Panc1 (cell line): ENCODE data around the gene TP53I3. TPM values are rescaled to one million over a fixed set of nuclear protein-coding genes. Genes with fewer than 3 reads are reported as not detected.

Experiments used
- ATAC-seq: fragments of 200-7000 bp; cut with Tn5 transposase; 2 replicates; pipeline ENCODE4 v1.9.1; 2020; ENCODE audit warnings: mild to moderate bottlenecking, moderate library complexity
- BruUV-seq: library from RNA; stranded (reverse); fragments of 400-500 nt; replicated peaks from 2 replicates; lab custom pipeline; 2021; lab: Mats Ljungman, UMichigan
- CTCF ChIA-PET: fragments of 300-600 bp; sonication (Branson Sonifier 250); formaldehyde crosslinking; loops from one replicate; lab custom pipeline; 2022; ENCODE audit warnings: antibody characterized with exemption; lab: Charles Lee
- POLR2A ChIA-PET: fragments of 300-600 bp; sonication (Branson Sonifier 250); formaldehyde crosslinking; loops from one replicate; lab custom pipeline; 2022; ENCODE audit warnings: antibody characterized with exemption; lab: Charles Lee
- DNase-seq: peaks from one replicate; pipeline ENCODE4 v3.0.0-alpha.2; 2010; ENCODE audit warnings: low read depth, low spot score
- H3K27ac ChIP-seq: 2 replicates; pipeline ENCODE4 v1.5.1; 2011; ENCODE audit warnings: mild to moderate bottlenecking, low read length, inconsistent platforms
- H3K27me3 ChIP-seq: fragments of 200-500 bp; sonication (Bioruptor generic); 2 replicates; pipeline ENCODE4 v1.6.0; 2014; ENCODE audit warnings: low read length, inconsistent platforms; ENCODE audit not compliant: control insufficient read depth, insufficient read depth
- H3K36me3 ChIP-seq: fragments of 200-500 bp; sonication (Bioruptor generic); 2 replicates; pipeline ENCODE4 v1.5.1; 2014; ENCODE audit warnings: inconsistent platforms, mild to moderate bottlenecking, low read length, moderate library complexity; ENCODE audit not compliant: control insufficient read depth, insufficient read depth
- H3K4me1 ChIP-seq: 2 replicates; pipeline ENCODE4 v1.5.1; 2011; ENCODE audit warnings: inconsistent platforms, mild to moderate bottlenecking, low read length, moderate library complexity; ENCODE audit not compliant: control insufficient read depth, insufficient read depth
- H3K4me3 ChIP-seq, 2 experiments: 2 replicates each; pipeline ENCODE4 v1.5.1; 2011 to 2012; ENCODE audit warnings: low read depth in 2 of 2, low read length in 2 of 2, mild to moderate bottlenecking in 2 of 2, inconsistent platforms in 1 of 2, moderate library complexity in 1 of 2
- H3K9me3 ChIP-seq: fragments of 200-500 bp; sonication (Bioruptor generic); 2 replicates; pipeline ENCODE4 v1.5.1; 2014; ENCODE audit warnings: low read depth, mild to moderate bottlenecking, inconsistent platforms, low read length, moderate library complexity; ENCODE audit not compliant: control insufficient read depth, insufficient read depth
- POLR2AphosphoS5 ChIP-seq: IDR thresholded peaks from 2 replicates; pipeline ENCODE4 v1.6.1; 2012; ENCODE audit warnings: mild to moderate bottlenecking, low read depth, low read length, moderate library complexity
- SIN3A ChIP-seq: IDR thresholded peaks from 2 replicates; pipeline ENCODE4 v1.6.1; 2012; ENCODE audit warnings: low read depth, mild to moderate bottlenecking, low read length, moderate library complexity, borderline replicate concordance; ENCODE audit not compliant: insufficient read depth
- TCF7L2 ChIP-seq: IDR thresholded peaks from 2 replicates; pipeline ENCODE4 v1.6.1; 2011; ENCODE audit warnings: mild to moderate bottlenecking, low read depth, low read length, inconsistent platforms
- in situ Hi-C: cut with HindIII; loops from 2 replicates; pipeline ENCODE4 v1.10.0; 2016; ENCODE audit warnings: low sequenced_read_pairs, low pct_unique_long_range_greater_than_20kb
- intact Hi-C: fragments of 100-400 bp; cut with micrococcal nuclease; formaldehyde crosslinking; loops from one replicate; pipeline ENCODE4 v1.10.0; 2022; ENCODE audit not compliant: unreplicated experiment
- total RNA-seq: library from RNA; stranded (reverse); gene quantifications from one replicate; pipeline ENCODE4 v1.2.1, GENCODE V29; 2021; ENCODE audit not compliant: unreplicated experiment
- TF ChIP-seq, protein P1 (sequence below): fragments of 450-650 bp; IDR thresholded peaks from 2 replicates; pipeline ENCODE4 v1.5.1; 2017; ENCODE audit warnings: mild to moderate bottlenecking
- TF ChIP-seq, protein P2 (sequence below), 2 experiments: IDR thresholded peaks; 2 replicates each; pipeline ENCODE4 v1.6.1; 2011 to 2012; ENCODE audit warnings: low read depth in 2 of 2, control low read depth in 1 of 2, low read length in 1 of 2, mild to moderate bottlenecking in 1 of 2, moderate library complexity in 1 of 2; ENCODE audit not compliant: insufficient read depth in 1 of 2

TP53I3 gene
- total RNA-seq, 1 experiment from 2014 or later: 51.3 TPM

DNA sequence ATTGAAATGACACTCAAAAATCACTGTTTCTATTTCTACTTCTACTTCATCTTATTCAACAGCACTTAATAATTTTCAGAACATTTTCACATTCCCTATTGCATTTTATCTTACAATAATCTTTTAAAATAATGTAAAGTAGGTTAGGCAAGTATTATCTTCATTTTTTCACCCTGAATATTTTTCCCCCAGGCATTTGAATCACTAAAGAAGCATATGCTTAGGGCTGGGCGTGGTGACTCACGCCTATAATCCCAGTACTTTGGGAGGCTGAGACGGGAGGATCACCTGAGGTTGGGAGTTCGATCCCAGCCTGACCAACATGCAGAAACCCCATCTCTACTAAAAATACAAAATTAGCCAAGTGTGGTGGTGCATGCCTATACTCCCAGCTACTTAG, 44.1 kb downstream of the TP53I3 start:
- TF ChIP-seq, protein P1, sequence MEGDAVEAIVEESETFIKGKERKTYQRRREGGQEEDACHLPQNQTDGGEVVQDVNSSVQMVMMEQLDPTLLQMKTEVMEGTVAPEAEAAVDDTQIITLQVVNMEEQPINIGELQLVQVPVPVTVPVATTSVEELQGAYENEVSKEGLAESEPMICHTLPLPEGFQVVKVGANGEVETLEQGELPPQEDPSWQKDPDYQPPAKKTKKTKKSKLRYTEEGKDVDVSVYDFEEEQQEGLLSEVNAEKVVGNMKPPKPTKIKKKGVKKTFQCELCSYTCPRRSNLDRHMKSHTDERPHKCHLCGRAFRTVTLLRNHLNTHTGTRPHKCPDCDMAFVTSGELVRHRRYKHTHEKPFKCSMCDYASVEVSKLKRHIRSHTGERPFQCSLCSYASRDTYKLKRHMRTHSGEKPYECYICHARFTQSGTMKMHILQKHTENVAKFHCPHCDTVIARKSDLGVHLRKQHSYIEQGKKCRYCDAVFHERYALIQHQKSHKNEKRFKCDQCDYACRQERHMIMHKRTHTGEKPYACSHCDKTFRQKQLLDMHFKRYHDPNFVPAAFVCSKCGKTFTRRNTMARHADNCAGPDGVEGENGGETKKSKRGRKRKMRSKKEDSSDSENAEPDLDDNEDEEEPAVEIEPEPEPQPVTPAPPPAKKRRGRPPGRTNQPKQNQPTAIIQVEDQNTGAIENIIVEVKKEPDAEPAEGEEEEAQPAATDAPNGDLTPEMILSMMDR: no peak
- TF ChIP-seq, protein P2, sequence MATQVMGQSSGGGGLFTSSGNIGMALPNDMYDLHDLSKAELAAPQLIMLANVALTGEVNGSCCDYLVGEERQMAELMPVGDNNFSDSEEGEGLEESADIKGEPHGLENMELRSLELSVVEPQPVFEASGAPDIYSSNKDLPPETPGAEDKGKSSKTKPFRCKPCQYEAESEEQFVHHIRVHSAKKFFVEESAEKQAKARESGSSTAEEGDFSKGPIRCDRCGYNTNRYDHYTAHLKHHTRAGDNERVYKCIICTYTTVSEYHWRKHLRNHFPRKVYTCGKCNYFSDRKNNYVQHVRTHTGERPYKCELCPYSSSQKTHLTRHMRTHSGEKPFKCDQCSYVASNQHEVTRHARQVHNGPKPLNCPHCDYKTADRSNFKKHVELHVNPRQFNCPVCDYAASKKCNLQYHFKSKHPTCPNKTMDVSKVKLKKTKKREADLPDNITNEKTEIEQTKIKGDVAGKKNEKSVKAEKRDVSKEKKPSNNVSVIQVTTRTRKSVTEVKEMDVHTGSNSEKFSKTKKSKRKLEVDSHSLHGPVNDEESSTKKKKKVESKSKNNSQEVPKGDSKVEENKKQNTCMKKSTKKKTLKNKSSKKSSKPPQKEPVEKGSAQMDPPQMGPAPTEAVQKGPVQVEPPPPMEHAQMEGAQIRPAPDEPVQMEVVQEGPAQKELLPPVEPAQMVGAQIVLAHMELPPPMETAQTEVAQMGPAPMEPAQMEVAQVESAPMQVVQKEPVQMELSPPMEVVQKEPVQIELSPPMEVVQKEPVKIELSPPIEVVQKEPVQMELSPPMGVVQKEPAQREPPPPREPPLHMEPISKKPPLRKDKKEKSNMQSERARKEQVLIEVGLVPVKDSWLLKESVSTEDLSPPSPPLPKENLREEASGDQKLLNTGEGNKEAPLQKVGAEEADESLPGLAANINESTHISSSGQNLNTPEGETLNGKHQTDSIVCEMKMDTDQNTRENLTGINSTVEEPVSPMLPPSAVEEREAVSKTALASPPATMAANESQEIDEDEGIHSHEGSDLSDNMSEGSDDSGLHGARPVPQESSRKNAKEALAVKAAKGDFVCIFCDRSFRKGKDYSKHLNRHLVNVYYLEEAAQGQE (IDR thresholded peaks at IDR 0.05; ENCODE audit: insufficient read depth in 1 of 2, low read depth in 2 of 2, low read length in 1 of 2): no peak
- no peak for TF ChIP-seq POLR2AphosphoS5
- no peak for TF ChIP-seq SIN3A
- TF ChIP-seq TCF7L2: no peak
- Histone ChIP-seq H3K36me3 (0 out of 2 replicates have a peak, but pooled peaks cover 6% of the 10 kb centered on the region), H3K27ac (no peak overlapping the region), H3K4me1 (no peaks in the 10 kb centered on the region), H3K9me3 (no peaks in the 10 kb centered on the region), H3K27me3 (no peaks in the 10 kb centered on the region), H3K4me3 (no peak overlapping the region)
- BruUV-seq: no TSS peak
- ChIA-PET CTCF (no interaction called here), POLR2A (no interaction called here)
- no peak for ATAC-seq
- in situ Hi-C loops: no loop called here
- intact Hi-C loops: loop anchor here (10.0 kb wide), 1 partner anchor 116 kb away; the partner anchor contains the start of gene ATAD2B
- no peak for DNase-seq

DNA sequence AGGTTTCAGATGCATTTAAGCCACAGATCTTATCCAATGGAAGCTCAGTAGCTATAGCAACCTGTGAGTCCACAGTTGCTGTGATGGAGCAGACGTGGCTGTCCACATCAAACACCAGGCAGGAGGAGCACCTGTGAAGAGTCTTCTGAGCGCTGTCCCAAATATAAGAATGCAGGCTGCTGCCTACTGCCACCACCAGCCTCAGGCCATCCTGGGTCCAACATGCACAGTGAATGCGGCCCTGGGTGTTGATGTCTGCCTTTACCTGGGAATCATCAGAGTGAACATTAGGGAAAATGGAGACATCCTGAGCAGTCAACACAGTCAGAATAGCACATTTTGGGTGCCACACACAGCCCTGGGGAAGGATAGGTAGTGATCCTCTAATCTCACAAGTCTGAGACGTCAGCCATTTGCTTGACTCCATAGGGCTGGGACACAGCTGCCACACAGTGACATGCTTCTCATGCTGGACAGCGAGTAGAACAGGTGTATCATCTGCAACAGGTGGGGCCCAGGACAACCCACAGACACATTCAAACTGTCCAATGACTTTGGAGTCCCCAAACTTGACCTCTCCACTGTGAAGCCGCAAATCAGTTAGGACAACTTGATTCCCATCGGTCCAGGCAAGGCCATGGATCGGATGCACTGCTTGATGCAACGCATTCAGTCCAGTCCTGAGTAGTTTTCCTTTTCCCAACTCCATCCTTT, 45.7 kb downstream of the TP53I3 start:
- no peak for TF ChIP-seq TCF7L2
- TF ChIP-seq, protein P2 (IDR thresholded peaks at IDR 0.05; ENCODE audit: insufficient read depth in 1 of 2, low read depth in 2 of 2, low read length in 1 of 2): no peak
- TF ChIP-seq, protein P1: no peak
- TF ChIP-seq POLR2AphosphoS5: no peak
- no peak for TF ChIP-seq SIN3A
- in situ Hi-C loops: no loop called here

More for the DNA sequence above, 45.7 kb downstream of the TP53I3 start:
- ChIA-PET CTCF (no interaction called here), POLR2A (no interaction called here)
- H3K4me3 ChIP-seq: no peak overlapping the region
- H3K27ac ChIP-seq: no peak overlapping the region
- intact Hi-C loops: no loop called here
- 0 out of 2 replicates have a peak, but pooled peaks cover 6% of the 10 kb centered on the region for H3K36me3 ChIP-seq
- BruUV-seq: no TSS peak
- peak; percentile 48 for ATAC-seq
- no peak for DNase-seq
- no peaks in the 10 kb centered on the region for H3K27me3 ChIP-seq
- no peaks in the 10 kb centered on the region for H3K4me1 ChIP-seq
- no peaks in the 10 kb centered on the region for H3K9me3 ChIP-seq
